Measurements from ENCODE around the gene MDGA2.

- TF ChIP-seq REST (IDR thresholded peaks at IDR 0.05; ENCODE audit: low read depth), result no peak
- TF ChIP-seq FOXM1 (IDR thresholded peaks at IDR 0.05; ENCODE audit: borderline replicate concordance, low read depth), result no peak
Observed at GRCh38 chr14:46964378-46964777, 711.0 kb downstream of the MDGA2 start.
